NCI-H146 (cell line): ENCODE results near the gene SNCB.
"Not testable (repeated sequence)": the region's sequence is repeated elsewhere in the genome, so short reads cannot be mapped to it uniquely, and the experiment has no call there.

Experiments
- DNase-seq: peaks from one replicate; lab custom pipeline; 2025; lab: John Stamatoyannopoulos, UW

SNCB gene

DNA sequence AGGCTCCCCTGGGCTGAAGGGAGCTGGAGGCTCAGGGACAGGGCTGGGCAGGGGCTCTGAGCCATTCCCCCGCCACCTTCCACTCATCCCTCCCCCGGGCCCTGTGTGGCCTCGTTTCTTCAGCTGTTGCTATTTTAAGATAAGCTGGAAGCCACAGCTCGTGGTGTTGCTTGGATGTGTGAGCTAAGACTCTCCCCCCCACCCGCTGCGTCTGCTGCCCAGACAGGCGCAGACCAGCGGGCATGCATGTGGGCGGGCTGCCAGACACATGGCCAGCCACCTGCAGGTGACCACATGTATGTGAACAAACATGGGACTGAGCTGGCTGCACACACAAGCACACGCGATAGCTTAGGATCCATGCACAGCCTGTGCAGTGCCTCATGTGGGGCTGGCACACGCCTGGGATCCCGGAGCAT lies 8.7 kb downstream of the SNCB start:
- DNase-seq, result no peak

- DNase-seq, result no peak
Observed at GRCh38 chr5:176620333-176620981, 9.9 kb downstream of the SNCB start.

DNA sequence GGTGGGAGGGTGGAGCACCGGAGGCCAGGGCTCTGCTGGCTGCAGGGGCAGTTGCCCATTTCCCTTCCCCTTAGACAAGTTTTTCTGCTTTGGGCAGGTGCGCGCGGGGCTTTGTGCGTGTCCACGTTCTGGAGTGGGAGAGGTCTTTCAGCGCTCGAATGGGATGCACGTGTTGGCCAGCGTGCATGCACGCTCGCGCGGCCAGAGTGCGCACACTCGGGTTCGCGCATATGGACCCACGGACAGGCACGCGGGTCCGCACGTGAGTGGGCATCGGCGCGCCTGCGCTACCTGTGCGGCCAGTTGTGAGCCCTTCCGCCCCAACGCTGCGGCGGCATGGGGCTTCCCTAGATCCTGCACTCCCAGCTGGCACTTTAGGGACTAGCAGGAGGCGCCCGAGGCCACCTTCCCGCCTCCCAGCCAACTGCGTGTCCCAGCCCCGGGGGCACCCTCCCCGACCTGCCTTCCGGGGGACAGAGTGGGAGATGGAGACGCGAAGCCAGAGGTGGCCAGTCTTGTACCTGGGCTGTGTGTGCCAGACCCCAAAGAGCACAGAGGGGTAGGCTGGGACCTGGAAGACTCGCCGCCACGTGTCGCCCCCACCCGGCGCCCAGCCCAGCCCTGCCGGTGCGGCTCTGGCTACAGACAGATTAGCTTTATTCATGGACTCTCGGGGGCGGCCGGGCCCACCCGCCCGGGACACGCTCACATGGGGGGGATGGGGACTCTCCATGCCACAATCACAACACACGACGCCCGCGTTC lies 10.6 kb downstream of the SNCB start:
- DNase-seq, result peak; percentile 30

GRCh38 chr5:176619203-176619568 lies 11.1 kb downstream of the SNCB start:
- DNase-seq, result peak; percentile 92

DNA sequence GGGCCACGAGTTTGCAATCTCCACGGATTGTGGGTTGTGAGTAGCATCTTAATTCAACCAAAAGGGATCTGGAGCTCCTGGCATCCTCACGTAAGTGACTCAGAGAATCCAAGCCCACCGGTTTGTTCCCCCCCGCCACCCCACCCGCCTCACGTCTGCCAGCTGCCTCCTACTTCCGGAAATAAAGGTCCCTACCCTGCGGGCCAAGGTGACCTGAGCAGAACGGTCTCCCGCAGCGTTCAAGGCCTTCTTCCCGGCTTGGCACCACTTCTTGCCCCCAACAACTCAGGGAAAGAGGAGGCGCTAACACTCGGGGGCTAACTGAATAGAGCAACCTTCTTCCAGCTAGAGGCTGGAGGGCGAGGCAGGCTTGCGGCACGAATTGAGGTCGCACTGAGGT lies 11.6 kb downstream of the SNCB start:
- peak; percentile 46 for DNase-seq

- DNase-seq, result no peak
Observed at GRCh38 chr5:176616511-176616910, 13.8 kb downstream of the SNCB start.

DNA sequence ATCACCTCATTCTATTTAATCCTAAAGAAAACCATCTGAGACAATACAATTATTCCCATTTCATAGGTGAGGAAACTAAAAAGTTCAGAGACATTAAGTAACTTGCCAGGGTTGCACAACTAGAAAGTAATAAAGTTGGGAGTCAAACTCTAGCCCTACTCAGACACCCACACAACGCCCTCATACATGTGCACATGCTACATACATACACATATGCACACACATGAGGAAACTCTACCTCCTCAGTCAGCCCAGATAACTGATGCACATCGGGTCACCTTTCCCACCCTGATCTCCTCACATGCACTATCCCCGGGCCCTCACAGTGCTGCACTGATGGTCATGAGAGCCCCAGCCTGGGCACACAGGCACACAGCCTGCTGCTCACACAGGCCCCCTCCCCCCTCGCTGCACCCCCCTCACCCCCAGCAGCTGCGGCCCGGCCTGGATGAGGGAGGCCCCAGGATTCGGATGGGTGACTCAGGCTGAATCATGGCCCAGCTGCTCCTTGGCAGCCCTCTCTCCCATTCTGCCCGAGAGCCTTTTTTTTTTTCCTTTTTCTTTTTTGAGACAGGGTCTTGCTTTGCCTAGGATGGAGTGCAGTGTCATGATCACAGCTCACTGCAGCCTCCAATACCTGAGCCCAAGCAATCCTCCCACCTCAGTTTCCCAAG lies 15.4 kb downstream of the SNCB start:
- no peak for DNase-seq

DNA sequence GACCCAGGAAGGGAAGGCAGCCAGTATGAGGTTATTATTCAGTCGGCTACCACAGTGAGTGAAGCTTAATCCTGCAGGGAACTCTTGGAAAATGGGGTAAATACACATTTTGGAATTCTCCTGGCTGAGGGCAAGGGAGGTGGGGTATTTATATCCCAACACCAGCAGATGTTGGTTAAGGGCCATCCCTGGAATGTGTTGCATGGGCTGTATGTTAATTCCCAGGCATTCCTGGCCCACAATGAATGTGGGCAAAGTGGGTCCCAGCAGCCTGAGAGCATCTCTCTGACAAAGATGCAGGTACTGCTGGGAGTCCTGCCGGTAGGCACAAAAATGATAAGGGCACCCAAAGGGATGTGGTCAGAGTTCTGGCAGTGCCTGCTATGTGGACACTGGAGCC lies 17.5 kb downstream of the SNCB start:
- DNase-seq, result no peak

- no peak for DNase-seq
Observed at GRCh38 chr5:176612008-176612407, 18.3 kb downstream of the SNCB start.

GRCh38 chr5:176611435-176611834 lies 18.9 kb downstream of the SNCB start:
- DNase-seq, result no peak

DNA sequence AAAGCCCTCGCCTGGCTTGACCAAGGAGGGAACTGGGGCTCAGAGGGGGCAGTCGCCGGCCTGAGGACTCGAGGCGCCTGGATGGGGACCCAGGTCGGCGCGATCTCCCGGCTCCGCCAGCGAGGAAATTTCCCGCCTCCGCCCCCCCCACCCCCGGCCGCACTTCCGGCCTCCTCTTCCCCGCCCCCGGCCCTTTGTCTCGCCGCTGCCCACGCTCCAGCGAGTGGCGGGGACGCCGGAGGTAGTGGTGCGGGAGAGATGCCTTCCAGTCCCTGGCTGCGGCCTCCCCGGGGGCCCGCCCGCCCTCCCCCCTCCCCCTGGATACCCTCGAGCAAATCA lies 19.9 kb downstream of the SNCB start:
- peak; percentile 62 for DNase-seq

GRCh38 chr5:176609724-176610434 lies 20.5 kb downstream of the SNCB start, which contains the start of gene GPRIN1:
TSS of gene GPRIN1 (minus strand) at chr5:176610156. CDS start at chr5:176599834, 10,322 bp downstream.
- DNase-seq, result peak; percentile 66

DNA sequence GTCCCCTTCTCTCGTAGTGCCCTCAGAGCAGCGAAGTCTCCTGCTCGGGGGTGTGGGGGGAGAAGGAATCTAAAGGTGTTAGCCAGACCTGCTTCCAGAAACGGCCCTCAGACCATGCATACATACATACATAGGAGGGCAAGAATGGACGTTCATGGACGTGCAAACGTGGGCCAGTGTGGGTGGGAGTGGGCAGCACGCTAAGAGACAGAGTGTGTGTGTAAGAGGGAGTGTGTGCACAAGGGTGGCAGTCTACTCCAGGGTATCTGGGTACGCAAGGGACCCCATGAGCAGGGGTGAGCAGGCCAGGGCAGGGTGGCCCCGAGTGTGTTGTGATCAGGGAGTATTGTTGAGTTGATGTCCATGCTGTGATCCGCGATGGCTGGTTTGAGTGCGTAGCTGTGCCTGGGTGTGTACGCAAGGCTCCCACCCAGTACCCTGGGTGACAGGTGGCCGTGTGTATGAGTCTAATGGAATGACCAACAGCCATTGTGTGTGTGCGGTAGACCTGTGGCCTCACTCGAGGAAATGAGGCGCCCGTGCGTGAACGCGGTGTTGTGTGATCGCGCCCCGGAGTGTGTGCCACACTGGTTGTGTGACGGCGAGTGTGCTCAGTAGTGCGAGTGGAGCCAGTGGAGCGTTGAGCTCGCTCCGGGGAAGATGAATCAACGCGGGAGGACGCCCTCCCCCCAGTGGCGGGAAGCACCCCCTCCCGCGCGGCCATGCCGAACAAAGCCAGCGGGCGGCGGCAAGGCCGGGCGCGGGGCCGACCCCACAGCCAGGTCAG lies 21.2 kb downstream of the SNCB start:
- peak; percentile 45 for DNase-seq

DNA sequence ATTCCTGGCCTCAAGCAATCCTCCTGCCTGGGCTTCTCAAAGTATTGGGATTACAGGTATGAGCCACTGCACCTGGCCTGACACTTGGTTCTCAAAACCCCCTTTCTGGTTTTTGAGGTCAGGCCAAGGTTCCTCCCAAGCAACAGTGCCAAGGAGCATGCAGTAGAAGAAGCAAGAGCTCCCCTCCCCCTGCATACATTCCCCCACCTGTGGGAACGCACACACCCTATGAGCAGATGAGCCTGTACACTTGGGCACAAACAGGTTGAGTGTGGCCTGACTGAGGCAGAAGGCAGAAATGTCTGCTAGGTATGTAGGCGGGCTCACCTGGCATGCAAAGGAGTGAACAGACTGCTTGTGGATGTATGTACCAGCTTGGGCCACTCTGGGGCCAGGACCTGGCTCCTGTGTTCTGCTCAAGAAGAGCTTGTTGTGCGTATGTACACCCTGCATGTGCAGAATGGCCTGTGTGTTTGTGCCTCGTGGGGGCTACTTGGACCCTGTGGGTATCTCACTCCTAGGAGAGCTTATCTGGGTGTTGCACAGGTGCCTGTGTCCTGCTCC lies 22.1 kb downstream of the SNCB start:
- DNase-seq, result no peak

- DNase-seq, result no peak
Observed at GRCh38 chr5:176606875-176607274, 23.5 kb downstream of the SNCB start.

DNA sequence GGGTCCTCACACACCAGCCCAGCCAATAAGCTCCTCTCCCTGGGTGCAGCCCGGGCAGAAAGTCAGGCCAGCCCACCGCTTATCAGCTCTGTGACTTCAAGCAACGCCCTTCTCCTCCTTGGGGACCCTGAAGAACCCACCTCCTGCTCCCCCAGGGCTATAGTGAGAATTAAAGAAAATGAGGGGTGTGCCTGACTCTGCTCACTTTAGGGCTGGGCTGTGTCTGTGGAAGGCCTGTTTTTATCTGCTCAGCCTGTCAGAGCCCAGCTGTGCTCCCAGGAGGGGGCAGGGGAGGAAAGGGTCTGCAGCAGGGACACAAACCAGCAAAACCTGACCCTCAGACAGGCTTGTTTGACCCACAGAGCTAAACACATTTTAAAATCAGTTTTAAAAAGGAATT lies 24.3 kb downstream of the SNCB start:
- no peak for DNase-seq

- no peak for DNase-seq
Observed at GRCh38 chr5:176603091-176603490, 27.2 kb downstream of the SNCB start.

DNA sequence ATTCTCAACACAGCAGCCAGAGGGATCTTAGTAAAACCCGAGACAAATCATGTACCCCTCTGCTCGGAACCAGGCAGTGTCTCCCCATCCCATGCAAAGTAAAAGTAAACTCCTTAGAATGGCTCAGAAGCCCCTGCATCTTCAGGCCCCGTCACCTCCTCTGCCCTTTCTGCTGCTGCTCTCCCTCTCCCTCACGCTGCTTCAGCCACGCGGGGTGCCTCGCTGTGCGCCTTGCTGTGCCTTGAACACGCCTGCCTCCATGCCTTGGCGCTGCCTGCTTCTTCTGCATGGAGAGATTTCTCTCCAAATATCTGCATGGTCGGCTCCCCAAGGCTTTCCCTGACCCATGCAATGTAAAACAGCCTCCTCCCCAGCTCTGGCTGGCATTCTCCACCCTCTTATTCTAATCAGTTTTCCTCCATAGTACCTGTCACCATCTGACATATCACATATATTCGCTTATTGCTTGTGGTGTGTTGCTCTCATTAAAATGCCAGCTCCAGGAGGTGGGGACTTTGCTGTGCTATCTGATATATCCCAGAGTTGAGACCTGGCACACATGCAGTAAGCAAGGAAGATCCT lies 28.3 kb downstream of the SNCB start:
- no peak for DNase-seq

DNA sequence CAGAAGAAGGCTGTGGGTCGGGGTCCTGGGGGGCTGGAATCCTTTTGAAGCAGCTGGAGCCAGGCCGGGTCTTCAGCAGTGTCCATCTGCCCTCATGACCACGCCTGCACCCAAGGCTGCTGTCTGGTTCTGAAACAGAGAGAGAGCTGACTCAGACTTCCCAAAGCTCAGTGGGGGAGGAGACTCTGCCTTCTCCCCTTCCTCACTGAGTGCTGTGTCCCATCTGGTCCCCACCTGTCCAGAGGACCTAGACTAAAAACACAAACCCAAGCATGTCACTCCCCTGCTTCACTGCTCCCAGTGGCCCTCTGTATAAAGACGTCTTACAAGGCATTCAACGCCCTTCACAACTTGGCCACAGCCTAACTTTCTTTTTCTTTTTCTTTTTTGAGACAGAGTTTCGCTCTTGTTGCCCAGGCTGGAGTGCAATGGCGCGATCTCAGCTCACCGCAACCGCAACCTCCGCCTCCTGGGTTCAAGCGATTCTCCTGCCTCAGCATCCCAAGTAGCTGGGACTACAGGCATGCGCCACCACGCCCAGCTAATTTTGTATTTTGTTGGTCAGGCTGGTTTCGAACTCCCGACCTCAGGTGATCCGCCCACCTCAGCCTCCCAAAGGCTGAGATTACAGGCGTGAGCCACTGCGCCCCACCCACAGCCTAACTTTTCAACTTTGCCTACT lies 30.4 kb downstream of the SNCB start:
- DNase-seq, result not testable (repeated sequence)
